Right lung (tissue), 5 donors: ENCODE data around the gene PLCL2. TPM values are rescaled to one million over a fixed set of nuclear protein-coding genes. Genes with fewer than 3 reads are reported as not detected.
"Not testable (repeated sequence)": the region's sequence is repeated elsewhere in the genome, so short reads cannot be mapped to it uniquely, and the experiment has no call there.

Source experiments
- DNase-seq, 2 donors: peaks; one replicate each; pipeline ENCODE4 v3.0.0-alpha.2; 2013
- polyA plus RNA-seq, 5 donors: library from polyadenylated mRNA; unstranded; fragments of 120-200 nt; gene quantifications; one replicate each; pipeline versions ENCODE4 v1.2.1 to v1.2.3, GENCODE V29; 2013; ENCODE audit warnings: inconsistent platforms in 1 of 5, low replicate concordance in 1 of 5; ENCODE audit not compliant: insufficient read length in 5 of 5, insufficient read depth in 1 of 5

PLCL2 gene
- polyA plus RNA-seq, 5 donors, result 8.1 to 14.6 (median 10.8) TPM

DNA sequence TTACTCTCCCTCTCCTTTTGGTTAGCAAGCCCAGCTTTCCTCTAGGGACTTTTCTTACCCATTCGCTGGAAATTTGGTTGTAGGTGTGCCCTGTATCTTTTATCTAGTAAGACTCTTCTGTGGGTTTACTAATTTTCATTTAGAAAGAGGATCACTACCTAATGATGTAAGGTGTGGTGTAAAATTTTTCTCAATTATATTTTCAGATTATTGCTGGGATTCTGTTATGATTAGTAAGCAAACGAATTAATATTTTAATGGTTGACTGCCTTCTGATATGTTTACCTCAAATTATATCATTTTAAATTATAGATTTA is 28.5 kb downstream of the PLCL2 start:
- DNase-seq, result no peak

DNA sequence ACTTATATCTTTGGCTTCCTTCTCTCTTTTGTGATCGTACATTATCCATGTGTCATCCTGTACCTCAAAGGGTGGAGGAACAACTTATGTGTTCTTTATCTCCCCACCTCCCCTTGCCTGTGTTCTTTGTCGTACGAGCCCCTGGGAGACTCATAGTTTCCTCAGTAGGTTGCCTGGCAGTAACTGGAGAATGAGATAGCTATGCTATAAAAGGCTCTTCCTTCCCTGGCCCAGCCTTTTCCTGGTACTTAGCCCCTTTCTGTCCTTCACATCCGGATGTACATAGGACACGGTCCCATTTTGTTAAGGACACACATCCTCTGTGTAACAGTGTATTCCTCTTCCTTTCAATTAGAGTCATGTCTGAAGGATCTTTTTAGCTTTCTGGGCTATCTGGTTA is 32.1 kb downstream of the PLCL2 start:
- DNase-seq, result no peak

DNA sequence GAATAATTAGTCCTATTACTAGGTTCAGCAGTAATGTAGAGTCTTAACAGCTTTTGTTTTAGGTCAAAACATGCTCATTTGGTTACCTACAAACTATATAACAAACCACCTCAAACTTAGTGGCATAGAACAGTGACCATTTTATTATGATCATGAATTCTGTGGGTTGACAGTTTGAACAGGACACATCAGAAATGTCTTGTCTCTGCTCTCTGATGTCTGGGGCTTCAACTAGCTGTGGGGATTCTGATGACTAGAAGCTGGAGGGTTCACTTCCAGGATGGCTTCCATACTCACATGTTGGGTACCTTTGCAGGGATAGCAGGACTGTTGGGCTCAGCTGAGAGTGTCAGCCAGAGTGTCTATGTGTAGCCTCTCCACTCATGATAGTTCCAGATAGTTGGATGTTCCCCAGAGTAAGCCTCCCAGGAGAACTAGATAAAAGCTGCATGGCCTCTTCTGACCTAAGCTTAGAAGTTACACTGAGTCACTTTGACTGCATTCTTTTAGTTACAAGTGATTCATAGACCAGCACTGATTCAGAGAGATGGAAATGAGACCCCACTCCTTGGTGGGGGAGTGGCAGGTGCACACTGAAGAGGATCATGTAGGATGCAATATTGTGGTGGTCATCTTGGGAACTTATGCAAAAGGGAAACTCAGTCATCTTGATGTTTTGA is 32.6 kb downstream of the PLCL2 start:
- DNase-seq, result no peak

DNA sequence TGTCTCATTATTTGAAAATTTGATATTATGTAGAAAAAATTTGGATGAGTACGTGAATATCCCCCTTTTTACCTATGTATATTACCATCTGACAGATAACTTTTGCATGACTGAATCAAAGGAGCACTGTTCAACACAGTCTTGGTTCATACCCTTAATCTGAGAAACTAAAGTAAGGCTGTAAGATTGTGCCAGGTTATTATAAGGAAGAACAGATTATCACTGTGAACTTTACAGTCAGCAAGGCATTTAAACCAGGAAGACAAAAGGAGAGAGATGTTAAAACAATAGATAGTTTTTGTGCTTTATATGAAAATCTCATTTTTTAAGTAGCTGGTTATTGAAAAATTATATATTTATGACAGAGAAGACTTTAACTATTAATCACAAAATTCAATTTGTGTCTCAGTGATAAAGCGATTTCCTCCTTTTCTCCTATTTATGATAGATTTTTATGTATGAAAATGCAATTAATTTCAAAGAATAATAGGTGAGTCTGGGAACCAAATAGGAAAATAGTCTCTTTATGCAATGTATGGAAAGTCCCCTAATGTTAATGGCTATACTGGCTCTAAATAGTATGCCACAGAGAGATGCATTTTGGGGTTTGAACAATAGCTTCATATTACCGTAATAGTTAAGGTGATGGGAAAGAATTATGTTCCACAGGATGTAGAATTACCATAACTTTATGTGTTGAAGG is 33.4 kb downstream of the PLCL2 start:
- DNase-seq, result no peak

DNA sequence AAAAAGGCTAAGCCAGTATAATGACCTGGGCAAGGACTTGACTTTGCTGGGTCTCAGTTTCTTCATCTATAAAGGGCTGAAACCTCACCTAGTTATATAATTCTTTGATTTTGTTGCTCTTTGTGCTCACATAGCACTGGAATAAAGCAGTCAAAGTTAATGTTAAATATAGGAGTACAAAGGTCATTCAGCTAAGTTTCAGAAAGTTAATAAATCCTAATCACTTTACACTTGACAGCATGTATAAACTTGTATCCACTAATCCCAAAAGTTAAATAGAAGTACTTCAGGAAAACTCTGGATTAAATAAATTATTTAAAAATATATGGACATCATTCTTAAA is 33.9 kb downstream of the PLCL2 start:
- DNase-seq, result no peak

DNA sequence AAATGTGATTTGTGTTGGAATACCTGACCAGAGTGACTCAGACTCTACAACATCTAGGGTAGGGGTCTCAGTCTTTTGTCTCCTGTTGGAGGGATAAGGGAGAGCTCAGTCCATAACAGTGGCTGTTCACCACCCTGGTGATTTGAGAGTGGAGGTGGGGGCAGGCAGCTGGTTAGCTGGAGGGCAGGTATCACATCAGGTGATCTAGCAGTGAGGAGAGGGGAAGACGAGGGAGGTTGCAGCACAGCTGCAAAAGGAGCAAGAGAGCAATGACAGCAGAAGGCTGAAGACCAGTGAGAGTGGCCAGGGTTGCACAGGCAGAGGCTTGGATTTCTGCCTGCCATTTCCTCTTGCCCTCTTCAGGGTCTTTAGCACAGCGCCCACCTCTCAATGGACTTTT is 38.4 kb downstream of the PLCL2 start:
- DNase-seq, result no peak

DNA sequence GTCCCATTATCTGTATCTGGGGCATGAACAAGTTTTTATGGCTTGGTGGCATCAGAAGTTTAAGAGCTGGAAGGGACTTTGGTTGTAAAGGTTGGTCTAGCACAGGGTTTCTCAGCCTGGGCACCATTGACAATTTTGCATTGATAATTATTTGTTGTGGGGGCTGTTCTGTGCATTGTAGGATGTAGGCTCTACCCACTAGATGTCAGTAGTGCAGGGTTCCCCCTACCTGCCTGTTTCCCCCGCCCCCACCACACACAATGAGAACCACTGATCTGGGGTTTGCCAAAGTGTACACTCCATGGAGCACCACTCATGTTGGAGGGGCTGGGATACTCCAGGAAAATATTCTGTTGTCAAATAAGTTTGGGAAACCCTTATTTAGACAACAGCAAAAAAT is 42.7 kb downstream of the PLCL2 start:
- no peak for DNase-seq

DNA sequence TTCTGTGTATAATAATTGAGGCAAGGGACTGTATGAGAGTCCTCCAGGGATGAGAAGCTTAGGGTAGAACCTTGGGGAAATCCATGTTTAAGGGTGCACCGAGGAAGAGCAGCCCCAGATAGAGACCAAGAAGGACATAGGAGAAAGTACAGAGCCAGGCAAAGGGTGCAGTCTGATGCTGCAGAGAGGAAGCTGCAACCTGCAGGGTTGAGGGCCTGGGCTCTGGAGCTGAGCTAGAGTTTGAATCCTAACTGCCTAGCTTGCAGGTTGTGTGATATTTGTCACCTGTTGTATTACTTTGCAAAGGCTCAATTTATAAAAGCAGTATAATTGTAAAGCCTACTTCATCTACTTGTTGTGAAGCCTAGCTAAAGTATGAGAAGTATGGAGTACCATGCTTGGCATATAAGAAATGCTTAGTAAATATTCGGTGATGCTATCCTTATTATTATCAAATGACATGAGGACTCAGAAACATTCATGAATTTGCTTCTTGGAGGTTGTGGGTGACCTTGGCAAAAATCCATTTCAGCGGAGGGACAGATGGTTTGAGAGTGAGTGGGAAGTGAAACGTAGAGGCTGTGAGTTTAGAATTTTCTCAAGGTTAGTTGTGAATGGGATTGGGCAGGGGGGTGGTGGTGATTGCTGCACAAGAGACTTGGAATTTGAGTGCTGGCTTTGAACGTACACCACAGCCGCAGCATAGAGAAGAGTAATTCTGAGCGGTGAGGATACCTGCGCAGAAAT is 43.8 kb downstream of the PLCL2 start:
- DNase-seq, result no peak

DNA sequence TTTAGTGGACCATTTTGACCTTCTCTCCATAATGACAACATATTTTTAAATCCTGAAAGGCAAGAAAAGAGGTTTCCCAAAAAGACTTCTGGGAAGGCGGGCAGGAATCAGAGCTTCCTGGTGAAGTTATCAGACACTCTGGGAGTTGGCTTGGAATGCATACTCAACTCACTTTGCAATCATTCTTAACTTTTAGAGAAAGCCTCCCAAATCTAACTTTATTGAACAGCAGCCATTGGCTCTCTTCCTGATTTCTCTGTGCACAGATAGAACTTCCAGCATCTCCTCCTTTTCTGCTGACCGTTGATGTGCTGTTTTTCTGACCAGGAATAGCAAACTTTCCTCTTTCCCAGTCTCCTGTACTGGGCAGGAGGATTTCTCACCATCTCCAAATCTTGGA is 44.6 kb downstream of the PLCL2 start:
- no peak for DNase-seq

DNA sequence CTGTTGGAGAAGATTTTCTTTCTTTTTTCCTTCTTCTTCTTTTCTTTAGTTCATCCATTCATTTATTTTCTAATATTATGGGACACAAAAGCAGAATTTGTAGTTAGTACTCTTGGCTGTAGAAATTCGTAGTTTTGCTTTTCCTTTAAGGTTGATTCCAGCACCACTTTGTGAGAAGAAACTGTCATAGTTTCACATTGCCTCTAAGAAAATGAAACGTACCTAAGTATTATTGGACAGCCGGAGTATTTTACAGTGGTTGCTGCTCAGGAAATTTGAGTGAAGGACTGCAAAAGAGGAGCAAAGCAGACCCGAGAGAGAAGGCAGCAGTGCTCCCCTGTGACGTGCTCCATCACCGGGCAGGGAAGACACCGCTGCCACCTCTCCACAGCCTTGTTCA is 48.1 kb downstream of the PLCL2 start:
- no peak for DNase-seq

DNA sequence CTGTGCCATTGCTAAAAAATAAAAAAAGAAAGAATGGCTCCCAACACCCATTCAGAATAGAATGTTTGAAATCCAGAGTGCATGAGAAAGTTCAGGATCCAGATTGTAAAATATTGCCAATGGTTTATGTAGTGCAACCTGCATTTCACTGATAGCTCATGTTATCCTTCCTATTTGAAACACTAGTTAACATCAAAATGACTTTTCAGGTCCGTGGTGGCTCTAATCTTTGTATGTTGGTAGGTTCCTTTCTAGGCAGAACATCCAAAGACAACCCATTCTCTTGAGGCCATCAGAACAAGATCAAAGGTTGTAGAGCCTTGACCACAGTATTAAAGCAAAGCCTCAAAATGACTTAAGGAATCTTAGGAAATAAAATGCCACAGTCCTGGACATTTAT is 51.0 kb downstream of the PLCL2 start:
- DNase-seq, result no peak

DNA sequence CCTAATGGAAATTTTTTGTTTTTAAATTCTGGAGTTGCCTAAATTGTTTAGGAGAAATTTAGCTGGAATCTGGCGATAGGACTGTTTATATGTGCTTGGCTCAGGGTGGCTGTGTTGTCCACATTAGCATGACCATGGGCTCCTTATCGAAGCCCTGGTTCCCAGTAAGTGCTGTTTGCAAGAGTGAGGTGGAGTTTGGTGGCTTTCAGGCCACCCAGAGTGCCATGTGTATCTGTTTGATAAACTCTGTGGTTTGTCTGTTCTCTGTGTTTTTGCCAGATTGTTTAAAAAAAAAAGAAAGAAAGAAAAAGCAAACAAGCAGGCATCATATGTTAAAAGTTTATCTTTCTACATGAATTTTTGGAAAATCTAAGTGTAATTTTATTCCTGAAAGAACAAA is 51.5 kb downstream of the PLCL2 start:
- DNase-seq, result no peak

DNA sequence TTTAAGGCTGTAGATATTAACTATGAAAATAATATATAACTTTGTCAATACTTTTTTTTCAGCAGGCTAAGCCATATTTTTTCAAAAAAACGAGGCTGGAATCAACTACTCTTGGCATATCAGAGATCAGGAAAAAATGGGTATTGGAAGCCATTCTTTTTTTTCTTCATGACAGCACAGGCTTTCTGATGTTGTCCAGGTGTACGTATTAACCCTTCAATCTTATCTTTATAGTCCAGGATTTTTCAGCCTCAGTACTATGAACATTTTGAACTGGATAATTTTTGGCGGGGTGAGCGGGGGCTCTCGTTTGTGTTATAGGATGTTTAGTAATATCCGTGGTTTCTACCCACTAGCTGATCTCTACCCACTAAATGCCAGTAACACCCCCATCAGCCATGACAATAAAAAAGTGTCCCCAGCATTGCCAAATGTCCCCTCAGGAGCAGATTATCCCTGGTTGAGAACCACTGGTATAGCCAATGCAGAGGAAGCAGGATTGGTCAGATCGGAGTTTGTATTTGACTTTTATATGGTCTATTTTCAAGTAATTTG is 52.0 kb downstream of the PLCL2 start:
- DNase-seq, result no peak

DNA sequence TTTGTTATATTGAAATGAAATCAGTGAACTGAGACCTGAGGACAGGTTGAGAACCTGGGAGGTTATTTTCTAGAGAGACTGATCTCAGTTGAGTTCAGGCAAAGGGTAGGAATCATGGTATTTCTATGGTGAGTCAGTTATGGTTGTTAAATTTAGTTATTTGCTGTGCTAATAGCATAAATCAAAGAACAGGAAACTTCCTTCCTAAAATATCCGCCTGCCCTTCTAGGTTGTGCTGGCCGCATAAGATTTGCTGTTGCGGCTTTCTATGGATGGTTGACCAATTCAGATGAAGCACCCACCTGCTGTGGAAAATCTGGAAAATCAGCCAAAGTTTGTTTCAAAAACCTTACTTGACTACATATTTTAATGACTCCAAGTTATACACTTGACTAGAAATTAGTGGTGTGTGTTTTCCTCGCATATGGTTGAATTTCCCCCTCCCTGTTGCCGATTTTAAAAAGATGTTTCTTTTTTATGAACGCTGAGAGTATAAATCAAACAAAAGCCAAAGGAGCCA is 52.6 kb downstream of the PLCL2 start:
- no peak for DNase-seq

DNA sequence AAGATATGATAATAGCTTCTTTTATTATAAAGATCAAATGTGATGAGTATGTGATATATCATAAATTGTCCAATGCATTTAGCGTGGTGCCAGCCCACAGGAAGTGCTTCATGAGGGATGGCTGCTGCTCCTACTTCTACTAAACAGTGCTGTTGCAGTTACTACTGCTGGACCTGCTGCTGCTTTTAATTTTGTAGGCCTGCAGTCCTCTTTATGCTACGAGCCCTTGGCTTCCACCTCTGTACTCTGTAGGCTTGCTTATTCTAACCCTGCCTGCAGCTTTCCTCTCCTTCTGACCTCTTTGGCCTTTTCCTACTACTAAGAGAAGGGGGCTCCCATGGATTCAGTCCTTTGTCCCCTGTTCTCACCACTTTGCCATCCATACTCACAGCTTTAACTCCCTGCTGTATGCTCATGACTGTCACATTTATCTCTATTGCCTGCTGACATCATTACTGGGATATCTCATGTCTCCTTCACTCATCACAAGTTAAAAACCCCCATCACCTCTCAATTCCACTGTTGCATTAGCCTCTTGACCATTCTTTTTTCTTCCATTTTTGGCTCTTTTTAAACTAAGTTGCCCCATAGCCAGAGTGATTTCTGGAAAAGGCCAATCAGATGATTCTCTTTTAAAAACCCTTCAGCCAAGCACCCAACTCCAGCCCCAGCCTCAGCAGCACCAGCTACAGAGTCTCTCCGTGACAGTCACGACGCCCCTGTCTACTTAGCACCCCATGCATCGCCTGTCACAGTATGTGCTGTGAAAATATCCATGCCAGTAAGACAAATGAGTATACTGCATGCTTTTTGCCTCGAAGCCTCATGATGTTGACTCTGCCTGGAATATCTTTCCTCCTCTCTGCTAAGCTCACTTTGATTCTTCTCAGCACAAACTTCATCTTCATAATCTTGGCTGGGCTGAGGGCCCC is 56.3 kb downstream of the PLCL2 start:
- DNase-seq, result no peak

DNA sequence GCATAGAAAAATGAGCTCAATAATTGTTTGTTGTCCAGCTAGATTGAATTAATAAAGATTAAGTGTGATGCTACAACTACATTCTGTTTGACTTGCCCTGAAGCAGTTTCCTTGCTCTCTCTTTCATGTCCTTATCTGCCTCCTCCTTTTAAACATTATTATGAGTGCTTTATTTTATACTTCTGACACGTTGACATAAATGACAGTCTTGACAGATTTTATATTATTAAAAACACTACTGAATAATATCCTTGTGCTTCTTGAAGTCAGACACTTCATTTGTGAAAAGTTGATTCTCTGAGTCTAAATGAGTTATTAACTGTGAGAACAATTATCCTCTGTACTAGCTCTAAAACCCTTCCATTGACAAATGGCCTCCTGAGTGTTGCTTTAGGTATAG is 58.2 kb downstream of the PLCL2 start:
- peak in 1 of 2 donors; percentile 14 for DNase-seq

DNA sequence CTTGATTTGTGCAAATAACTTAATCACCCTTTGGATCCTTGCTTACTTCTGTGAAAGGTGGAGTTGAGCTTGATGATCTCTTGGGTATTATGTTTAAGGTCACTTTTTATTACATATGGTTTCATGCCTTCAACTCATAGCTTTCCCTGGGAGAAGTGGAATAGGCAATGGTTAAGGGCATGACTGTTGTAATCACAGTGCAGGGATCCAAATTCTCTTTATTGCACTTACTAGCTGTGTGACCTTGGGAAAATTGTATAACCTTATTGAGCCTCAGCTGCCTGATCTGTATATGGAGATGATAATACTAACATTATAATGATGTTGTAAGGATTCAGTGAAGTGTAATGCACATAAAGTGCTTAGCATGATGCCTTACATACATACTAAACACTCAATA is 59.1 kb downstream of the PLCL2 start:
- no peak for DNase-seq

DNA sequence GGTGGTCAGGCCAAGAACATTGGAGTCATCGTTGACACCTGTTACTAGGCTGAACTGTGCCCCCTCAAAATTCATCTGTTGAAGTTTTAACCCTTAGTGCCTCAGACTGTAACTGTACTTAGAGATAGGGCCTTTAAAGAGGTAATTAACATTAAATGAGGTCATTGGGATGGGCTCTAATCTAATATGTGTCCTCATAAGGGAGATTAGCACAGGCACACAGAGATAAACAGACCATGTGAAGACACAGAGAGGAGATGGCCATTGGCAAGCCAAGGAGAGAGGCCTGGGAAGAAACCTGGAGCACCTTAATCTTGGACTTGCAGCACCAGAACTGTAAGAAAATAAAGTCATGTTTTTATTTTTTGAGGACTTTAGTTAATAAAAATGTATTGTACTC is 59.6 kb downstream of the PLCL2 start:
- no peak for DNase-seq

DNA sequence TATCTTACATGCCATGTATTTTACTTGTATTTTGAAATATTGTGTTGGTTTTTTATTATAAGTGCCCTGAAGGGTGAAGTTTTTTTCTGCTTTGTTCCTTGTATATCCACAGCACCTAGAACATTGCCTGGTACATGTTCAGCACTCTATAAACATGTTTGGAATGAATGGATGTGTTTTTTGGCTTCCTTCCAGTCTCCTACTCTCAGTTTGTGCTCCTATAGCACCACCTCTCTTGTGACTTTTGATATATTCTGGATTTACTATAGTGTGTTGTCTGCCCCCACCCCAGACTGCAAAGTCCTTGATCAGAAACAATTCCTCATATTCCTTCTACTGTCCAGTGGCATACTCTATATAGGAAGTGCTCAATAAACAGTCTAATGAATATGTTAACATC is 60.6 kb downstream of the PLCL2 start:
- no peak for DNase-seq

DNA sequence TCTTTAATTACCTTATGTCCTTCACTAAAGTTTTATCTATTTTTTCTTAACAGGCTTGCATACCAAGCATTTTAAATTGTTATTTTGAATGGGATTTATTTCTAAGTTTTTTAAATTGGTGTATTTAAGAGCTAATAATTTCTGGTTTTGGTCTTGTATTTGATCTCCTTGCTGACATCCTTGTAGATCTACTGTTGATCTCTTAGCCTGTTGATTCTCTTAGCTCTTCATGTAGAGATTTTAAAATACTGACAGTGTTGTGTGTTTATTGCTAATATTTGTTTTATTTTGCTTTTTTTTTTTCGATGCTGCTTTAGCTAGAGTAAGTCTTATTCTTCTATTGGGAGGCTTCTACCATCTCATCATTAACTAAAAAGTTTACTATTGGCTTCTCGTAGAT is 65.5 kb downstream of the PLCL2 start:
- DNase-seq, result no peak

DNA sequence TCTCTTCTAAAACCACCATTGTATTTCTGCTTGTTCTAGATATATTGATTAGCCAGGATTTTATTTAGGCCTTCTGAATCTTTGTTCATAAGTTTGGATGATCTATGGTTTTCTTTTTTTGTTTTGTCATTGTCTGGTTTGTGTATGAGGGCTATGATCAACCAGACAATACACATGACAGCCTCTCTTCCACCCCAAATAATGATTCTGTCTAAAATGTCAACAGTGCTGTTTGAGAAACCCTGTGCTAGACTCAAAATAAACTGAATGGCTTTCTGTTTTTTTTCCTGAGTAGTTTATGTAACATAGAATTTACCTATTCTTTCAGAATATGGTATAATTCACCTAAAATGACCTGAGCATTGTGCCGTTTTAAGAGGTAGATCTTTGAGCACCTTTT is 66.1 kb downstream of the PLCL2 start:
- DNase-seq, result no peak

DNA sequence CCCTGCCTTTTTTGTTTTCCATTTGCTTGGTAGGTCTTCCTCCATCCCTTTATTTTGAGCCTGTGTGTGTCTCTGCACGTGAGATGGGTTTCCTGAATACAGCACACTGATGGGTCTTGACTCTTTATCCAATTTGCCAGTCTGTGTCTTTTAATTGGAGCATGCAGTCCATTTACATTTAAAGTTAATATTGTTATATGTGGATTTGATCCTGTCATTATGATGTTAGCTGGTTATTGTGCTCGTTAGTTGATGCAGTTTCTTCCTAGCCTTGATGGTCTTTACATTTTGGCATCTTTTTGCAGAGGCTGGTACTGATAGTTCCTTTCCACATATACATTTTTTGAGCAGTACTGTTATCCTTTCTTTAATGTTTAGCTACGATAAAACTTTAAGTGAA is 73.1 kb downstream of the PLCL2 start:
- not testable (repeated sequence) for DNase-seq
